Endothelial cell of umbilical vein (primary cell): ENCODE results near the gene PDCD11. TPM values are rescaled to one million over a fixed set of nuclear protein-coding genes. Genes with fewer than 3 reads are reported as not detected.

Experiments used
- BruUV-seq: library from RNA; stranded (reverse); fragments of 400-500 nt; replicated peaks from 2 replicates; lab custom pipeline; 2021; lab: Mats Ljungman, UMichigan
- CTCF ChIA-PET: fragments of 300-600, 350-600 bp; sonication (Branson Sonifier 250); formaldehyde crosslinking; loops from one replicate; lab custom pipeline; 2021; ENCODE audit warnings: antibody characterized with exemption, inconsistent platforms; lab: Charles Lee
- POLR2A ChIA-PET: fragments of 300-600, 350-600 bp; sonication (Branson Sonifier 250); formaldehyde crosslinking; loops from one replicate; lab custom pipeline; 2021; ENCODE audit warnings: antibody characterized with exemption, inconsistent platforms; lab: Charles Lee
- DNase-seq: peaks from one replicate; pipeline ENCODE4 v3.0.0-alpha.2; 2011; ENCODE audit warnings: low read depth, low spot score
- FAIRE-seq: peaks from 2 replicates; lab custom pipeline; 2011; peaks lifted over from hg19 to GRCh38; lab: Jason Lieb, UNC
- H2AFZ ChIP-seq: 2 replicates; pipeline ENCODE4 v1.6.0; 2012; ENCODE audit warnings: low read depth, low read length, control low read depth, inconsistent platforms
- H3K27ac ChIP-seq: 2 replicates; pipeline ENCODE4 v1.5.1; 2011; ENCODE audit warnings: low read depth, mild to moderate bottlenecking, control low read depth, low read length, moderate library complexity; ENCODE audit not compliant: insufficient read depth
- H3K27me3 ChIP-seq, 2 experiments: 2 replicates each; pipeline versions ENCODE4 v1.6.0 to v1.6.1; 2011; ENCODE audit warnings: low read length in 2 of 2, mixed read lengths in 1 of 2; ENCODE audit not compliant: control insufficient read depth in 2 of 2, insufficient read depth in 2 of 2
- H3K36me3 ChIP-seq, 2 experiments: 2 replicates in 1 of 2; 3 replicates in 1 of 2; pipeline ENCODE4 v1.5.1; 2011; ENCODE audit warnings: low read length in 2 of 2, mild to moderate bottlenecking in 1 of 2, moderate library complexity in 1 of 2; ENCODE audit not compliant: control insufficient read depth in 2 of 2, insufficient read depth in 2 of 2; ENCODE audit errors: extremely low read depth in 1 of 2
- H3K4me1 ChIP-seq: 3 replicates; pipeline ENCODE4 v1.5.1; 2011; ENCODE audit warnings: mild to moderate bottlenecking, low read length; ENCODE audit not compliant: control insufficient read depth, insufficient read depth; ENCODE audit errors: extremely low read depth
- H3K4me2 ChIP-seq: 2 replicates; pipeline ENCODE4 v1.6.1; 2011; ENCODE audit warnings: low read length, control low read depth, mixed read lengths; ENCODE audit not compliant: insufficient read depth
- H3K4me3 ChIP-seq, 3 experiments: fragments of 200-600 bp in 1 of 3; sonication (generic), shearing (Covaris generic) in 1 of 3; replicated peaks in 1 of 3; 2 replicates each; pipeline ENCODE4 v1.5.1; 2011 to 2016; ENCODE audit warnings: control low read depth in 3 of 3, low read length in 3 of 3, mild to moderate bottlenecking in 2 of 3, inconsistent platforms in 1 of 3, low read depth in 1 of 3, moderate library complexity in 1 of 3; ENCODE audit not compliant: insufficient read depth in 1 of 3
- H3K79me2 ChIP-seq: 2 replicates; pipeline ENCODE4 v1.6.0; 2012; ENCODE audit warnings: low read length, inconsistent platforms; ENCODE audit not compliant: control insufficient read depth, insufficient read depth
- H3K9ac ChIP-seq: replicated peaks from 2 replicates; pipeline ENCODE3; 2011; ENCODE audit warnings: low read length, control low read depth; ENCODE audit not compliant: insufficient read depth; ENCODE audit errors: extremely low read depth
- H3K9me1 ChIP-seq: replicated peaks from 3 replicates; pipeline ENCODE4 v1.6.0; 2011; ENCODE audit warnings: mild to moderate bottlenecking, low read length; ENCODE audit not compliant: control insufficient read depth, insufficient read depth; ENCODE audit errors: extremely low read depth
- H3K9me3 ChIP-seq: replicated peaks from 2 replicates; pipeline ENCODE4 v1.5.1; 2012; ENCODE audit warnings: low read length, inconsistent platforms; ENCODE audit not compliant: control insufficient read depth, insufficient read depth
- H4K20me1 ChIP-seq: replicated peaks from 2 replicates; pipeline ENCODE3; 2011; ENCODE audit warnings: mild to moderate bottlenecking, low read length; ENCODE audit not compliant: control insufficient read depth, insufficient read depth; ENCODE audit errors: extremely low read depth
- CTCF ChIP-seq, 2 donors: IDR thresholded peaks; 1 replicate in 1 of 2; 2 replicates in 1 of 2; pipeline ENCODE4 v1.5.1; 2011; ENCODE audit warnings: low read length in 2 of 2, mild to moderate bottlenecking in 2 of 2, moderate library complexity in 2 of 2, control low read depth in 1 of 2, inconsistent platforms in 1 of 2, low read depth in 1 of 2; ENCODE audit not compliant: insufficient read depth in 1 of 2; ENCODE audit errors: extremely low read depth in 1 of 2
- EZH2 ChIP-seq: IDR thresholded peaks from 2 replicates; pipeline ENCODE4 v1.6.1; 2012; ENCODE audit warnings: borderline replicate concordance, low read depth, mild to moderate bottlenecking, moderate library complexity, low read length, inconsistent platforms; ENCODE audit not compliant: severe bottlenecking
- FOS ChIP-seq: IDR thresholded peaks from 2 replicates; pipeline ENCODE4 v1.6.1; 2011; ENCODE audit warnings: mild to moderate bottlenecking, low read length, moderate library complexity, borderline replicate concordance; ENCODE audit not compliant: insufficient read depth
- GATA2 ChIP-seq: IDR thresholded peaks from 2 replicates; pipeline ENCODE4 v1.7.0; 2011; ENCODE audit warnings: low read depth, mild to moderate bottlenecking, moderate library complexity, mixed read lengths, low read length; ENCODE audit not compliant: insufficient read length, insufficient read depth
- JUN ChIP-seq: IDR thresholded peaks from 2 replicates; pipeline ENCODE4 v1.6.1; 2011; ENCODE audit warnings: borderline replicate concordance, low read depth; ENCODE audit not compliant: insufficient read length, insufficient read depth
- MAX ChIP-seq: IDR thresholded peaks from 2 replicates; pipeline ENCODE4 v1.6.1; 2011; ENCODE audit not compliant: insufficient read depth, insufficient read length
- MYC ChIP-seq: IDR thresholded peaks from one replicate; pipeline ENCODE4 v1.6.1; 2011; ENCODE audit warnings: mild to moderate bottlenecking, low read depth, low read length
- POLR2A ChIP-seq: IDR thresholded peaks from 2 replicates; pipeline ENCODE4 v1.6.1; 2012; ENCODE audit warnings: low read depth, mild to moderate bottlenecking, control low read depth, low read length
- POLR2AphosphoS5 ChIP-seq: IDR thresholded peaks from 2 replicates; pipeline ENCODE4 v1.6.1; 2012; ENCODE audit warnings: low read depth, mild to moderate bottlenecking, control low read depth, low read length, moderate library complexity; ENCODE audit not compliant: insufficient read depth
- dilution Hi-C: fragments of 300-500 bp; cut with MboI; formaldehyde crosslinking; loops from one replicate; pipeline ENCODE4 v1.15.0; 2019; ENCODE audit warnings: low sequenced_read_pairs; ENCODE audit not compliant: extremely low pct_ligation_motif_present
- intact Hi-C: fragments of 100-400 bp; cut with micrococcal nuclease; formaldehyde crosslinking; loops from one replicate; pipeline ENCODE4 v1.10.0; 2022
- polyA plus RNA-seq, 4 experiments: library from polyadenylated mRNA; depleted of rRNA in 3 of 4; stranded (reverse) in 3 of 4; unstranded in 1 of 4; fragments of >200 nt; gene quantifications; 2 replicates each; pipeline versions ENCODE4 v1.2.1 to v1.2.3, GENCODE V29; 2011 to 2012; ENCODE audit warnings: missing spikeins in 1 of 4
- total RNA-seq: library from RNA; stranded (reverse); gene quantifications from 2 replicates; pipeline ENCODE4 v1.2.3, GENCODE V29; 2021

Gene PDCD11
- total and polyA plus RNA-seq, 2 donors (not counting 3 experiments of a cell fraction or from before 2014, with no cell fraction given) = 12.6 to 52.7 TPM

- CTCF ChIA-PET = no interaction called here
- Histone ChIP-seq H3K36me3 (no peaks in the 10 kb centered on the region), H3K9me3 (no peaks in the 10 kb centered on the region), H3K79me2 (no peaks in the 10 kb centered on the region), H3K9me1 (no peaks in the 10 kb centered on the region), H3K27me3 (no peaks in the 10 kb centered on the region), H3K4me1 (no peaks in the 10 kb centered on the region), H3K27ac (no peak within 1 kb of the TSS), H3K9ac (no peak within 1 kb of the TSS), H3K4me3 (no peak within 1 kb of the TSS), H4K20me1 (no peaks in the 10 kb centered on the region), H2AFZ (no peak within 1 kb of the TSS), H3K4me2 (no peak within 1 kb of the TSS)
- intact Hi-C loops = no loop called here
- no TSS peak for BruUV-seq
- dilution Hi-C loops = no loop called here
- POLR2A ChIA-PET = no interaction called here
- DNase-seq (no peak), FAIRE-seq (no peak)
- no peak for TF ChIP-seq CTCF (IDR thresholded peaks at IDR 0.05; ENCODE audit: extremely low read depth in 1 of 2, insufficient read depth in 1 of 2, low read depth in 1 of 2, low read length in 2 of 2)
- TF ChIP-seq FOS = no peak
- no peak for TF ChIP-seq POLR2AphosphoS5
- no peak for TF ChIP-seq GATA2
- TF ChIP-seq POLR2A = no peak
- TF ChIP-seq JUN = no peak
- no peak for TF ChIP-seq MAX
- no peak for TF ChIP-seq EZH2
- TF ChIP-seq MYC = no peak
Observed at GRCh38 chr10:103479135-103479534, 82.7 kb downstream of the PDCD11 start, which contains the start of gene CALHM3. CALHM3 (minus strand) TSS chr10:103479240; CDS start chr10:103479032, 208 bp downstream.
